ENCODE measurements around the gene NUDT13.

Gene NUDT13

DNA sequence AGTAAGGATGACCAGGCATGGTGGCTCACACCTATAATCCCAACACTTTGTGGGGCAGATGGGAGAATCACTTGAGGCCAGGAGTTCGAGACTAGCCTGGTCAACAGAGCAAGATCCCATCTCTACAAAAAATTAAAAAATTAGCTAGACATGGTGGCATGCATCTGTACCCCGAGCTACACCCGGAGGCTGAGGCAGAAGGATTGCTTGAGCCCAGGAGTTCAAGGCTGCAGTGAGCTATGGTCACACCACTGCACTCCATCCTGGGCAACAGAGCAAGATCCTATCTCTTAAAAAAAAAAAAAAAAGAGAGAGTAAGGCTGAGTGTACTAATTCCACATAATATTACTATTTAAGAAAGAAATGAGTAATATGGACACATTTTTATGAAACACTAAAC, 17.4 kb upstream of the NUDT13 start:
- no peak for DNase-seq
- peaks cover 63% of the 10 kb centered on the region for H3K79me2 ChIP-seq (ENCODE audit: low read length)
- H3K27me3 ChIP-seq (replicated peaks; ENCODE audit: insufficient read depth, low read length), result no peaks in the 10 kb centered on the region
- H2AFZ ChIP-seq (ENCODE audit: low read length), result no peak overlapping the region
- no peak overlapping the region for H3K4me3 ChIP-seq (ENCODE audit: low read length)
- H4K20me1 ChIP-seq (ENCODE audit: insufficient read depth, low read length), result no peaks in the 10 kb centered on the region
- no peaks in the 10 kb centered on the region for H3K9me3 ChIP-seq (replicated peaks; ENCODE audit: insufficient read depth, low read length)
- H3K9ac ChIP-seq (ENCODE audit: low read length), result no peak overlapping the region
- no peak overlapping the region for H3K27ac ChIP-seq (ENCODE audit: low read length)
- H3K9me2 ChIP-seq (replicated peaks; ENCODE audit: insufficient read depth, low read length), result no peaks in the 10 kb centered on the region
- TF ChIP-seq, protein P1, sequence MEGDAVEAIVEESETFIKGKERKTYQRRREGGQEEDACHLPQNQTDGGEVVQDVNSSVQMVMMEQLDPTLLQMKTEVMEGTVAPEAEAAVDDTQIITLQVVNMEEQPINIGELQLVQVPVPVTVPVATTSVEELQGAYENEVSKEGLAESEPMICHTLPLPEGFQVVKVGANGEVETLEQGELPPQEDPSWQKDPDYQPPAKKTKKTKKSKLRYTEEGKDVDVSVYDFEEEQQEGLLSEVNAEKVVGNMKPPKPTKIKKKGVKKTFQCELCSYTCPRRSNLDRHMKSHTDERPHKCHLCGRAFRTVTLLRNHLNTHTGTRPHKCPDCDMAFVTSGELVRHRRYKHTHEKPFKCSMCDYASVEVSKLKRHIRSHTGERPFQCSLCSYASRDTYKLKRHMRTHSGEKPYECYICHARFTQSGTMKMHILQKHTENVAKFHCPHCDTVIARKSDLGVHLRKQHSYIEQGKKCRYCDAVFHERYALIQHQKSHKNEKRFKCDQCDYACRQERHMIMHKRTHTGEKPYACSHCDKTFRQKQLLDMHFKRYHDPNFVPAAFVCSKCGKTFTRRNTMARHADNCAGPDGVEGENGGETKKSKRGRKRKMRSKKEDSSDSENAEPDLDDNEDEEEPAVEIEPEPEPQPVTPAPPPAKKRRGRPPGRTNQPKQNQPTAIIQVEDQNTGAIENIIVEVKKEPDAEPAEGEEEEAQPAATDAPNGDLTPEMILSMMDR (IDR thresholded peaks at IDR 0.05; ENCODE audit: low read length), result no peak
- TF ChIP-seq EZH2phosphoT487 (IDR thresholded peaks at IDR 0.05; ENCODE audit: low read length), result no peak
- no peak for TF ChIP-seq EZH2 (optimal IDR thresholded peaks at IDR 0.05; ENCODE audit: low read depth, low read length)
- no peak overlapping the region for H3K4me2 ChIP-seq (ENCODE audit: low read depth, low read length)
- peaks cover 17% of the 10 kb centered on the region for H3F3A ChIP-seq (ENCODE audit: insufficient read depth, low read length)
- H3K36me3 ChIP-seq (replicated peaks; ENCODE audit: insufficient read depth, low read length), result no peaks in the 10 kb centered on the region
- H3K4me1 ChIP-seq (ENCODE audit: low read length), result peaks cover 22% of the 10 kb centered on the region

DNA sequence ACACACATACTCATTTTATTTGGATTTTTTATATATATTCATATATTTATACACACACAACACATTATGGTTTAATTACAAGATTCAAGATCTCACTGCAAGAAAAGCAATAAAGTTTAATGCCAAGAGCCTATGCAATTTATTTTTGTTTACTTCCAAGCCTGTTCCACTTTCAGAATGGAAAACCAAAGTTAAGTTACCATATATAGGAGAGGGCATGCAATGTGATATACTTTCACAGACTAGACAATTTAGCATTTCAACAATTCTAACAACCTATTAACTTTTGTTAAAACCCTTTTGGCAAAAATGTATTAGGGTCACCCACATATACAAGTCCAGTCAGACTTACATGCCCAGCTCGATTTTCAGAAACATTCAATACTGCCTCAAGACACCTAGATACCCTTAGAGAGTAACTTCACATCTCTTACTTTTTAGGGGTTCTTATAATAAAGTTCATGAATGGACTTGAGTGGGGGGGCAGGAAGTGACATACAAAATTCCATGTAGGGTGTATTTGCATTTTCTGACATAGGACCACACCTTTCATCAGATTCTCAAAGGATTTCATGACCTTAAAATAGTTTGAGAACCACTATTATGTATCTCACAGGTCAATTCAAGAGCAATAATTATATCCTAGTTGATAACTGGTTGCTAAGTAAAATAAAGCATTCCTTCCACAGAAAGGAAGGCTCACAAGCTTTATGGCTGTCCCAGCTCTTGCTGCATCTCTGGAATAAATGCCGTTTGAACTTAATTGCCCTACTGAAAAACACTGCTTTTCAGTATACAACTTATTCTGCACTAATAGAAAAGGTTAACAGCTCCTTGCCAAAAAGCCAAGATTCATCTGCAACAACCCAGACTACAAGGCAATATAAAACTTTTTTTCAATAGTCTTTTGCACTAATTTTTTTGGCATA, 16.1 kb upstream of the NUDT13 start:
- Histone ChIP-seq H3K27ac (ENCODE audit: low read length) (no peak overlapping the region), H3K79me2 (ENCODE audit: low read length) (peaks cover 54% of the 10 kb centered on the region), H3K9ac (ENCODE audit: low read length) (peak overlapping the region; percentile 82; the same call in 1 of the 2 replicates), H3K36me3 (replicated peaks; ENCODE audit: insufficient read depth, low read length) (no peaks in the 10 kb centered on the region), H3K4me1 (ENCODE audit: low read length) (peaks cover 14% of the 10 kb centered on the region), H3K9me2 (replicated peaks; ENCODE audit: insufficient read depth, low read length) (no peaks in the 10 kb centered on the region), H3K9me3 (replicated peaks; ENCODE audit: insufficient read depth, low read length) (no peaks in the 10 kb centered on the region), H3F3A (ENCODE audit: insufficient read depth, low read length) (peaks cover 17% of the 10 kb centered on the region), H2AFZ (ENCODE audit: low read length) (no peak overlapping the region), H3K4me2 (ENCODE audit: low read depth, low read length) (peak overlapping the region; percentile 85), H4K20me1 (ENCODE audit: insufficient read depth, low read length) (no peaks in the 10 kb centered on the region), H3K27me3 (replicated peaks; ENCODE audit: insufficient read depth, low read length) (no peaks in the 10 kb centered on the region), H3K4me3 (ENCODE audit: low read length) (peak overlapping the region; percentile 97)
- TF ChIP-seq, protein P1 (IDR thresholded peaks at IDR 0.05; ENCODE audit: low read length), result no peak
- no peak for TF ChIP-seq EZH2 (optimal IDR thresholded peaks at IDR 0.05; ENCODE audit: low read depth, low read length)
- DNase-seq, result no peak

DNA sequence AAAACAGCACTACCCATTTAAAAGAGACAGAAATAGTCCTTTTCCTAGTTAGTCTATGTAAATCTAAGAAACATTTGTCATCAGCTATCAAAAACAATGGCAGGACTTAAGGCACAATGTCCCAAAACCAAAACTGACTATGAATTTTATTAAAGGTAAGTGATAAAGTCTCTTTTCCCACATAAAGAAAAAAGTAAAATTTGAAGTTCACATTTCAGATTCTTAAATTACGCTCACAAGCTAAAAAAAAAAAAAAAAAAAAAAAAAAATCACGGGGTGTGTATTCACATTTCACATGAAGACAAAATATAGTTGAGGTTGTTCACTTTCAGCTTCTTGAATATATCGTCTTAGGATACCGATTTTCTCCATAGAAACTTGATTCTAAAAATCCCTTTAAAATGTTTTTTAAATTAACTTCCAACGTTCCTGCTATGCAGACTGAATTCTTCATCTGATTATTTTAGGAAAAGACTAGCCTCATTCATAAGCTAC, 15.2 kb upstream of the NUDT13 start:
- H2AFZ ChIP-seq (ENCODE audit: low read length), result peak overlapping the region; percentile 95; the same call in 1 of the 2 replicates
- TF ChIP-seq, protein P1 (IDR thresholded peaks at IDR 0.05; ENCODE audit: low read length), result no peak
- TF ChIP-seq EZH2phosphoT487 (IDR thresholded peaks at IDR 0.05; ENCODE audit: low read length) (no peak), EZH2 (optimal IDR thresholded peaks at IDR 0.05; ENCODE audit: low read depth, low read length) (no peak)
- H3K79me2 ChIP-seq (ENCODE audit: low read length), result peaks cover 49% of the 10 kb centered on the region
- peak overlapping the region; percentile 85 for H3K4me2 ChIP-seq (ENCODE audit: low read depth, low read length)
- peaks cover 17% of the 10 kb centered on the region for H3F3A ChIP-seq (ENCODE audit: insufficient read depth, low read length)
- no peaks in the 10 kb centered on the region for H3K9me2 ChIP-seq (replicated peaks; ENCODE audit: insufficient read depth, low read length)
- H4K20me1 ChIP-seq (ENCODE audit: insufficient read depth, low read length), result no peaks in the 10 kb centered on the region
- H3K9ac ChIP-seq (ENCODE audit: low read length), result peak overlapping the region; percentile 82
- H3K36me3 ChIP-seq (replicated peaks; ENCODE audit: insufficient read depth, low read length), result no peaks in the 10 kb centered on the region
- H3K4me1 ChIP-seq (ENCODE audit: low read length), result peaks cover 14% of the 10 kb centered on the region
- H3K4me3 ChIP-seq (ENCODE audit: low read length), result peak overlapping the region; percentile 97
- no peaks in the 10 kb centered on the region for H3K9me3 ChIP-seq (replicated peaks; ENCODE audit: insufficient read depth, low read length)
- peak overlapping the region; percentile 82; the same call in 1 of the 2 replicates for H3K27ac ChIP-seq (ENCODE audit: low read length)
- H3K27me3 ChIP-seq (replicated peaks; ENCODE audit: insufficient read depth, low read length), result no peaks in the 10 kb centered on the region
- no peak for DNase-seq
